ENCODE results near the gene HAVCR1.

GRCh38 chr5:157106630-157107461, 47.9 kb upstream of the HAVCR1 start:
- TF ChIP-seq POLR2AphosphoS5 (IDR thresholded peaks at IDR 0.05; ENCODE audit: low read depth, low read length) (no peak), SIN3A (IDR thresholded peaks at IDR 0.05; ENCODE audit: borderline replicate concordance, insufficient read depth, low read depth, low read length) (no peak)
